ENCODE data around the gene DDX21.

Gene DDX21

GRCh38 chr10:68954904-68955303 is 1.1 kb upstream of the DDX21 start:
- TF ChIP-seq EZH2phosphoT487 (IDR thresholded peaks at IDR 0.05; ENCODE audit: low read depth), result no peak
- TF ChIP-seq, protein P1, sequence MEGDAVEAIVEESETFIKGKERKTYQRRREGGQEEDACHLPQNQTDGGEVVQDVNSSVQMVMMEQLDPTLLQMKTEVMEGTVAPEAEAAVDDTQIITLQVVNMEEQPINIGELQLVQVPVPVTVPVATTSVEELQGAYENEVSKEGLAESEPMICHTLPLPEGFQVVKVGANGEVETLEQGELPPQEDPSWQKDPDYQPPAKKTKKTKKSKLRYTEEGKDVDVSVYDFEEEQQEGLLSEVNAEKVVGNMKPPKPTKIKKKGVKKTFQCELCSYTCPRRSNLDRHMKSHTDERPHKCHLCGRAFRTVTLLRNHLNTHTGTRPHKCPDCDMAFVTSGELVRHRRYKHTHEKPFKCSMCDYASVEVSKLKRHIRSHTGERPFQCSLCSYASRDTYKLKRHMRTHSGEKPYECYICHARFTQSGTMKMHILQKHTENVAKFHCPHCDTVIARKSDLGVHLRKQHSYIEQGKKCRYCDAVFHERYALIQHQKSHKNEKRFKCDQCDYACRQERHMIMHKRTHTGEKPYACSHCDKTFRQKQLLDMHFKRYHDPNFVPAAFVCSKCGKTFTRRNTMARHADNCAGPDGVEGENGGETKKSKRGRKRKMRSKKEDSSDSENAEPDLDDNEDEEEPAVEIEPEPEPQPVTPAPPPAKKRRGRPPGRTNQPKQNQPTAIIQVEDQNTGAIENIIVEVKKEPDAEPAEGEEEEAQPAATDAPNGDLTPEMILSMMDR (IDR thresholded peaks at IDR 0.05; ENCODE audit: low read depth, low read length), result no peak
- Histone ChIP-seq H3K4me3 (ENCODE audit: low read length) (peak overlapping the region; percentile 99; the same call in 1 of the 2 replicates), H3K9ac (ENCODE audit: low read length) (peak overlapping the region; percentile 94; the same call in 1 of the 2 replicates), H3K79me2 (ENCODE audit: low read length) (peaks cover 51% of the 10 kb centered on the region), H3K4me1 (ENCODE audit: low read length) (peaks cover 21% of the 10 kb centered on the region), H3K9me3 (ENCODE audit: insufficient read depth, low read length) (no peaks in the 10 kb centered on the region), H2AFZ (ENCODE audit: low read depth, low read length) (no peak overlapping the region), H3K27ac (ENCODE audit: low read length) (no peak overlapping the region), H3K27me3 (ENCODE audit: low read depth, low read length) (no peaks in the 10 kb centered on the region), H3K4me2 (ENCODE audit: low read length) (peak overlapping the region; percentile 45), H4K20me1 (ENCODE audit: insufficient read depth, low read length) (peaks cover 25% of the 10 kb centered on the region), H3K36me3 (replicated peaks; ENCODE audit: low read depth, low read length) (peaks cover 24% of the 10 kb centered on the region)

DNA sequence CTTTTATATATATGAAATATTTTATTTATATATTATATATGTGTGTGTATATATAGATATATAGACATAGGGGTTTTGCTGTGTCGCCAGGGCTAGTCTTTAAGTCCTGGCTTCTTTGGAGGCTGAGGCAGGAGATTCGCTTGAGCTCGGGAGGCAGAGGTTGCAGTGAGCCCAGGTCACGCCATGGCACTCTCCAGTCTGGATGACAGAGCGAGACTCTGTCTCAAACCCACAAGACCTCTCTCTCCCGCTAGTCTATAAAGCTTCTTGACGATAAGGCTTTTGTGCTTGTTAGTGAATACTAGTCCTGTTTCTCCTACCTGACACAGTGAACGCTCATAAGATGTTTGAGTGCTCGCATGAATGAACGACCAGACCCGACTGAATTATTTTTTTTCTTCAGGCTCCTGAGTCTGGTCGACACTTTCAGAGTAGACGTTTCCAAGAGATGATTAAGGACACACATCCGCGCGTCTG is 577 bp upstream of the DDX21 start:
- Histone ChIP-seq H3K9ac (ENCODE audit: low read length) (peak overlapping the region; percentile 94), H3K36me3 (replicated peaks; ENCODE audit: low read depth, low read length) (peaks cover 28% of the 10 kb centered on the region), H3K79me2 (ENCODE audit: low read length) (peaks cover 56% of the 10 kb centered on the region), H3K4me3 (ENCODE audit: low read length) (peak overlapping the region; percentile 99), H3K4me2 (ENCODE audit: low read length) (peak overlapping the region; percentile 77), H3K27me3 (ENCODE audit: low read depth, low read length) (no peaks in the 10 kb centered on the region), H3K4me1 (ENCODE audit: low read length) (peaks cover 21% of the 10 kb centered on the region), H3K9me3 (ENCODE audit: insufficient read depth, low read length) (no peaks in the 10 kb centered on the region), H3K27ac (ENCODE audit: low read length) (peak overlapping the region; percentile 72), H4K20me1 (ENCODE audit: insufficient read depth, low read length) (peaks cover 29% of the 10 kb centered on the region), H2AFZ (ENCODE audit: low read depth, low read length) (peak overlapping the region; percentile 57)
- TF ChIP-seq, protein P1 (IDR thresholded peaks at IDR 0.05; ENCODE audit: low read depth, low read length), result no peak
- no peak for TF ChIP-seq EZH2phosphoT487 (IDR thresholded peaks at IDR 0.05; ENCODE audit: low read depth)

- H4K20me1 ChIP-seq (ENCODE audit: insufficient read depth, low read length), result peaks cover 43% of the 10 kb centered on the region
- peaks cover 21% of the 10 kb centered on the region for H3K4me1 ChIP-seq (ENCODE audit: low read length)
- peaks cover 74% of the 10 kb centered on the region for H3K79me2 ChIP-seq (ENCODE audit: low read length)
- H2AFZ ChIP-seq (ENCODE audit: low read depth, low read length), result no peak overlapping the region
- no peaks in the 10 kb centered on the region for H3K27me3 ChIP-seq (ENCODE audit: low read depth, low read length)
- peak overlapping the region; percentile 72 for H3K27ac ChIP-seq (ENCODE audit: low read length)
- peak overlapping the region; percentile 94 for H3K9ac ChIP-seq (ENCODE audit: low read length)
- TF ChIP-seq, protein P1 (IDR thresholded peaks at IDR 0.05; ENCODE audit: low read depth, low read length), result no peak
- TF ChIP-seq EZH2phosphoT487 (IDR thresholded peaks at IDR 0.05; ENCODE audit: low read depth), result no peak
- no peaks in the 10 kb centered on the region for H3K9me3 ChIP-seq (ENCODE audit: insufficient read depth, low read length)
- H3K36me3 ChIP-seq (replicated peaks; ENCODE audit: low read depth, low read length), result peaks cover 45% of the 10 kb centered on the region
- H3K4me3 ChIP-seq (ENCODE audit: low read length), result peak overlapping the region; percentile 99
- H3K4me2 ChIP-seq (ENCODE audit: low read length), result peak overlapping the region; percentile 77
These were observed 1.3 kb downstream of the DDX21 start for GRCh38 chr10:68957284-68957615.

DNA sequence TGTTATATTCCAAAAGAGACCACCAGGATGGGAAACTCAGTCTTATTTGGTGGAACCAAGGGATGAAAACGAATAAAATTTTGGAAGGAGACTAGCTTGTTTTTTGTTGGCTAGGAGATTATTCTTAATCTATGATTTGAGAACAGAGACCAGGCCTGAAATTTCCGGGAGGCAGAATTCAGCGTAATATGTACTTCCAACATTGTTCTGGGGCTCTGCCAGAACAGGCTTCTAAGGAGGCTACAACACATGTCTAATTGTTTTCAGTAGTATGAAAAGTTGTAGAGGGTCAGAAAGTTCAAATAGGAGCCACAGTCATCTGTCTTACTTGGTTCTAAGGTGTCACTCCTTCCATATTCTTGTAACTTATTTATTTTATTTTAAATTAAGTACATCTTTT is 1.7 kb downstream of the DDX21 start:
- peak overlapping the region; percentile 94 for H3K9ac ChIP-seq (ENCODE audit: low read length)
- peak overlapping the region; percentile 99 for H3K4me3 ChIP-seq (ENCODE audit: low read length)
- H4K20me1 ChIP-seq (ENCODE audit: insufficient read depth, low read length), result peaks cover 47% of the 10 kb centered on the region
- no peak overlapping the region for H2AFZ ChIP-seq (ENCODE audit: low read depth, low read length)
- H3K36me3 ChIP-seq (replicated peaks; ENCODE audit: low read depth, low read length), result peaks cover 49% of the 10 kb centered on the region
- TF ChIP-seq, protein P1 (IDR thresholded peaks at IDR 0.05; ENCODE audit: low read depth, low read length), result no peak
- TF ChIP-seq EZH2phosphoT487 (IDR thresholded peaks at IDR 0.05; ENCODE audit: low read depth), result no peak
- H3K9me3 ChIP-seq (ENCODE audit: insufficient read depth, low read length), result no peaks in the 10 kb centered on the region
- H3K4me1 ChIP-seq (ENCODE audit: low read length), result peaks cover 21% of the 10 kb centered on the region
- H3K27ac ChIP-seq (ENCODE audit: low read length), result peak overlapping the region; percentile 72
- peaks cover 78% of the 10 kb centered on the region for H3K79me2 ChIP-seq (ENCODE audit: low read length)
- H3K4me2 ChIP-seq (ENCODE audit: low read length), result peak overlapping the region; percentile 77
- no peaks in the 10 kb centered on the region for H3K27me3 ChIP-seq (ENCODE audit: low read depth, low read length)

All from OCI-LY3 (cell line).